ENCODE measurements around the gene SCMH1.

DNA sequence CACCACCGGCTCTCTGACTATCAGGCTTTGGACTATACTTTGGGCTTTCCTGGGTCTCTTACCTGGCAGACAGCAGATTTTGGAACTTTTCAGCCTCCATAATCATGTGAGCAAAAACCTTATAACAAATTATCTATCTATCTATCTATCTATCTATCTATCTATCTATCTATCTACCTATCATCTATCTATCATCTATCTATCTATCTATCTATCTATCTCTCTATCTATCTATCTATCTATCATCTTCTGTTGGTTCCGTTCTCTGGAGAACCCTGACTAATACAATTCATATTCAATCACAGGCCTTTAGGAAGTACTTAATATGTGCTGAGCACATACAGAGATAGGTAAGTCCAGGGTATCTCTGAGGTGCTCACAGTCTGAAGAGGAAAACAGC lies 18.7 kb upstream of the SCMH1 start:
- no peak for TF ChIP-seq CTCF (IDR thresholded peaks at IDR 0.05; ENCODE audit: extremely low read depth in 1 of 2, insufficient read depth in 1 of 2, low read depth in 1 of 2, low read length in 2 of 2)
- no peak for TF ChIP-seq POLR2A (IDR thresholded peaks at IDR 0.05; ENCODE audit: low read depth, low read length)

Data from endothelial cell of umbilical vein (primary cell).